SK-N-SH (cell line): Measurements from ENCODE around the gene ADAMTS20.

Source experiments
- FOSL2 ChIP-seq: IDR thresholded peaks from 2 replicates; pipeline ENCODE4 v1.4.0; 2012; ENCODE audit warnings: low read depth, mild to moderate bottlenecking, moderate library complexity, borderline replicate concordance
- TF ChIP-seq, protein P1 (sequence below): fragments of 200-600 bp; sonication (generic); IDR thresholded peaks from 2 replicates; pipeline ENCODE4 v1.6.1; 2017; ENCODE audit warnings: antibody characterized with exemption, mild to moderate bottlenecking, moderate library complexity

DNA sequence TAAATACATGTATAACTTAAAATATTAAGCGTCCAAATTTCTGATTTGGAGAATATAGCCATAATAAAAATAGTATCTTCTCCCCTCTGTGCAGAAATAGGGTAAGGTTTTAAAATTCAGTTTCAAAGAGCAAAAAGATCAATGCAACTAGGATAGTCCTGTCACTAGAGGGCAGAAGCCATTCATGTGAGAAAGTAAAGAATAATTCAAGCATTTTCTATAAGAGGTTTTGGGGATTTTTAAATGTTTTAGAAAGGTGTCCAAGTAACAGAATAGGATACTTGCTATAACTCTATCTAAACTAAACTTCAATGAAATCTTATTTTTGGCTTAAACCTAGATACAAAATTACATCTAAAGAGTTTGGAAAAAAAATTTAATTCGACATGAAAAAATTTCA, 50.3 kb downstream of the ADAMTS20 start:
- no peak for TF ChIP-seq FOSL2
- TF ChIP-seq, protein P1, sequence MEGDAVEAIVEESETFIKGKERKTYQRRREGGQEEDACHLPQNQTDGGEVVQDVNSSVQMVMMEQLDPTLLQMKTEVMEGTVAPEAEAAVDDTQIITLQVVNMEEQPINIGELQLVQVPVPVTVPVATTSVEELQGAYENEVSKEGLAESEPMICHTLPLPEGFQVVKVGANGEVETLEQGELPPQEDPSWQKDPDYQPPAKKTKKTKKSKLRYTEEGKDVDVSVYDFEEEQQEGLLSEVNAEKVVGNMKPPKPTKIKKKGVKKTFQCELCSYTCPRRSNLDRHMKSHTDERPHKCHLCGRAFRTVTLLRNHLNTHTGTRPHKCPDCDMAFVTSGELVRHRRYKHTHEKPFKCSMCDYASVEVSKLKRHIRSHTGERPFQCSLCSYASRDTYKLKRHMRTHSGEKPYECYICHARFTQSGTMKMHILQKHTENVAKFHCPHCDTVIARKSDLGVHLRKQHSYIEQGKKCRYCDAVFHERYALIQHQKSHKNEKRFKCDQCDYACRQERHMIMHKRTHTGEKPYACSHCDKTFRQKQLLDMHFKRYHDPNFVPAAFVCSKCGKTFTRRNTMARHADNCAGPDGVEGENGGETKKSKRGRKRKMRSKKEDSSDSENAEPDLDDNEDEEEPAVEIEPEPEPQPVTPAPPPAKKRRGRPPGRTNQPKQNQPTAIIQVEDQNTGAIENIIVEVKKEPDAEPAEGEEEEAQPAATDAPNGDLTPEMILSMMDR: peak; percentile 71
